HG02870 (cell line): Measurements from ENCODE around the gene SRPRB.

Source experiments
- ATAC-seq: cut with Tn5 transposase; IDR thresholded peaks from one replicate; pipeline ENCODE4 v1.9.1; 2021; ENCODE audit warnings: mild to moderate bottlenecking, moderate library complexity; ENCODE audit not compliant: unreplicated experiment

Gene SRPRB

GRCh38 chr3:133864616-133865015, 59.0 kb downstream of the SRPRB start:
- no peak for ATAC-seq

- ATAC-seq = no peak
These were observed 59.7 kb downstream of the SRPRB start for GRCh38 chr3:133865136-133865855.

- no peak for ATAC-seq
These were observed 60.5 kb downstream of the SRPRB start for GRCh38 chr3:133866141-133866540.

- no peak for ATAC-seq
These were observed 62.6 kb downstream of the SRPRB start for GRCh38 chr3:133868186-133868585.

- no peak for ATAC-seq
These were observed 63.3 kb downstream of the SRPRB start for GRCh38 chr3:133868758-133869475.

GRCh38 chr3:133869586-133869985, 64.0 kb downstream of the SRPRB start:
- ATAC-seq = no peak

- no peak for ATAC-seq
These were observed 65.2 kb downstream of the SRPRB start for GRCh38 chr3:133870822-133871221.
